ENCODE results near the gene SLIT3.

GRCh38 chr5:168895295-168896071, 405.5 kb downstream of the SLIT3 start:
- TF ChIP-seq SMC3 (IDR thresholded peaks at IDR 0.05; ENCODE audit: borderline replicate concordance, low read length) (no peak), BCL11A (IDR thresholded peaks at IDR 0.05; ENCODE audit: low read depth, low read length) (no peak), FOS (IDR thresholded peaks at IDR 0.05; ENCODE audit: borderline replicate concordance, extremely low read depth, insufficient read length) (no peak), TARDBP (IDR thresholded peaks at IDR 0.05; ENCODE audit: borderline replicate concordance) (no peak), POLR2A (IDR thresholded peaks at IDR 0.05; ENCODE audit: low read depth, low read length) (no peak), CBX5 (IDR thresholded peaks at IDR 0.05; ENCODE audit: low read depth) (no peak), WRNIP1 (IDR thresholded peaks at IDR 0.05; ENCODE audit: borderline replicate concordance, low read depth, low read length) (no peak), POU2F2 (IDR thresholded peaks at IDR 0.05; ENCODE audit: borderline replicate concordance, low read depth, low read length) (no peak), SIN3A (IDR thresholded peaks at IDR 0.05; ENCODE audit: low read depth, low read length) (no peak)
- TF ChIP-seq, protein P1, sequence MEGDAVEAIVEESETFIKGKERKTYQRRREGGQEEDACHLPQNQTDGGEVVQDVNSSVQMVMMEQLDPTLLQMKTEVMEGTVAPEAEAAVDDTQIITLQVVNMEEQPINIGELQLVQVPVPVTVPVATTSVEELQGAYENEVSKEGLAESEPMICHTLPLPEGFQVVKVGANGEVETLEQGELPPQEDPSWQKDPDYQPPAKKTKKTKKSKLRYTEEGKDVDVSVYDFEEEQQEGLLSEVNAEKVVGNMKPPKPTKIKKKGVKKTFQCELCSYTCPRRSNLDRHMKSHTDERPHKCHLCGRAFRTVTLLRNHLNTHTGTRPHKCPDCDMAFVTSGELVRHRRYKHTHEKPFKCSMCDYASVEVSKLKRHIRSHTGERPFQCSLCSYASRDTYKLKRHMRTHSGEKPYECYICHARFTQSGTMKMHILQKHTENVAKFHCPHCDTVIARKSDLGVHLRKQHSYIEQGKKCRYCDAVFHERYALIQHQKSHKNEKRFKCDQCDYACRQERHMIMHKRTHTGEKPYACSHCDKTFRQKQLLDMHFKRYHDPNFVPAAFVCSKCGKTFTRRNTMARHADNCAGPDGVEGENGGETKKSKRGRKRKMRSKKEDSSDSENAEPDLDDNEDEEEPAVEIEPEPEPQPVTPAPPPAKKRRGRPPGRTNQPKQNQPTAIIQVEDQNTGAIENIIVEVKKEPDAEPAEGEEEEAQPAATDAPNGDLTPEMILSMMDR (IDR thresholded peaks at IDR 0.05 in 2 of 3, conservative IDR thresholded peaks at IDR 0.05 in 1 of 3; ENCODE audit: control insufficient read depth in 2 of 3, extremely low read depth in 1 of 3, insufficient read depth in 1 of 3, low read depth in 3 of 3, low read length in 3 of 3), result no peak
